Measurements from ENCODE around the gene GLRX3.

The GLRX3 gene

GRCh38 chr10:130108934-130109604 lies 27.1 kb upstream of the GLRX3 start:
- Histone ChIP-seq H3K27me3 (ENCODE audit: low read depth, low read length) (no peaks in the 10 kb centered on the region), H2AFZ (ENCODE audit: low read depth, low read length) (no peak overlapping the region), H4K20me1 (ENCODE audit: insufficient read depth, low read length) (no peaks in the 10 kb centered on the region), H3K4me2 (ENCODE audit: low read length) (peak overlapping the region; percentile 100), H3K9me3 (ENCODE audit: insufficient read depth, low read length) (no peaks in the 10 kb centered on the region), H3K79me2 (ENCODE audit: low read length) (peaks cover 30% of the 10 kb centered on the region), H3K4me3 (ENCODE audit: low read length) (peak overlapping the region; percentile 88), H3K9ac (ENCODE audit: low read length) (peak overlapping the region; percentile 93), H3K27ac (ENCODE audit: low read length) (peak overlapping the region; percentile 99), H3K36me3 (replicated peaks; ENCODE audit: low read depth, low read length) (peaks cover 14% of the 10 kb centered on the region), H3K4me1 (ENCODE audit: low read length) (peaks cover 37% of the 10 kb centered on the region)
- TF ChIP-seq CTCF (IDR thresholded peaks at IDR 0.05; ENCODE audit: low read depth, low read length) (no peak), EZH2phosphoT487 (IDR thresholded peaks at IDR 0.05; ENCODE audit: low read depth) (no peak)

DNA sequence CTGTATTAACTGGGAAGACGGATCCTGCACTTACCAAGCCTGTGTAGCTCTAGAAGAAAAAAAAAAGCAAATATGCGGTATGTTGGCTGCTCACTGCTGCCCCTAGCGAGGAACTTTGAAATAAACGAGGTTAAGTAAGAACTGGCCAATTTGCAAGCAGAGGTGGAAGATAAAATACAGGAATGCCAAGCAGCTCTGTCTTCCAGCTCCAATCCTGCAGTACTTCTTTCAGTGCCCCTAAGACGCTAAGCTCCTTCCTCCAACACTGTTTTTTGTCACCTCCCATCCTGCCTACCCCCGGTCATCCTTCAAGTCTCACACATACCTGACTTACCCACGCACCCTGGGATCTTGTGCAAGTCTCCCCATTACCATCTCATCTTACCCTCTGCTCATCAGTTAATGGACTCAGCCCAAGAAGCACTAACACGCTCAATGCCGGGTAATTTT lies 26.4 kb upstream of the GLRX3 start:
- Histone ChIP-seq H4K20me1 (ENCODE audit: insufficient read depth, low read length) (no peaks in the 10 kb centered on the region), H3K27ac (ENCODE audit: low read length) (peak overlapping the region; percentile 99), H2AFZ (ENCODE audit: low read depth, low read length) (no peak overlapping the region), H3K9ac (ENCODE audit: low read length) (peak overlapping the region; percentile 93), H3K4me3 (ENCODE audit: low read length) (peak overlapping the region; percentile 88), H3K79me2 (ENCODE audit: low read length) (peaks cover 30% of the 10 kb centered on the region), H3K4me1 (ENCODE audit: low read length) (peaks cover 37% of the 10 kb centered on the region), H3K4me2 (ENCODE audit: low read length) (peak overlapping the region; percentile 100), H3K27me3 (ENCODE audit: low read depth, low read length) (no peaks in the 10 kb centered on the region), H3K9me3 (ENCODE audit: insufficient read depth, low read length) (no peaks in the 10 kb centered on the region), H3K36me3 (replicated peaks; ENCODE audit: low read depth, low read length) (peaks cover 12% of the 10 kb centered on the region)
- TF ChIP-seq CTCF (IDR thresholded peaks at IDR 0.05; ENCODE audit: low read depth, low read length), result peak; percentile 45; the same call in 1 of the 2 replicates
- no peak for TF ChIP-seq EZH2phosphoT487 (IDR thresholded peaks at IDR 0.05; ENCODE audit: low read depth)

DNA sequence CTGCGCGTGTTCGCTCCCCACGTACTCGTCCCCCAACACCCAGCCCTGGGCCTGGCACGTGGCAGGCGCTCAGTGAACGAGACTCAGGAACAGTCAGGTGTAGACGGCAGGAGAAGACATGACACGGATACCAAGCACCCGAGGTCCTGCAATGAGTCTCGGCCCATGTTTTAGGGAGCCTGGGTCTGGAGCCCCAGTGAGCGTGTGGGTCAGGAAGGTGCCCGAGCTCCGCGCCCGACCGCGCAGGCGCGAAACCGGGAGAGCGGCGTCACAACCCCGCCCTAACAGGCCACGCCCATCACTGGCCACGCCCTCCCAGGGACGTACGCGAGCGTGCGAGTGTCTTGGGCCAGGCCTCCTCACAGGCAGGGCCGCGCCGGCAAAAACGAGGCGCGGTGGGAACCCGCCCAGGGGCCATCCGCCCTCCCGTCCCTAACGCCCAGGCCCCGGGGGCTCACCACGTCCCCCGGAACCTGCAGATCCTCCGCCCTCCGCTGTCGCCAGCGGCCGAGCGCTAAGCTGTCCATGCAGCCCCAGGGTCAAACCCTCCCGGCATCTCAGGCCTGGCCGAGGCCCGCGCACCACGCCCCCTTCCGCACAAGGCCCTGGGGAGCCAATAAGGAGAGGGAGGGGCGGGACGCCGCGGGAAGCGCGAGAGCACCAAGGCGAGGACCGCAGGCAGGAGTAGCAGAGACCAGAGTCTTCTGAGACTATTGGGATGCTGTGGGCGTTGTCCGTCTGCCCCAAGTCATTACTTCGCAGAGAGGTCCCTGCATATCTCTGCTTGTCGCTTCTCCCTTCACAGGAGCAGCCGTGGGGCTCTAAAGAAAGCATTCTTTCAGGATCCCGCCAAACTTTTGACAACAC lies 25.7 kb upstream of the GLRX3 start, which contains the start of gene C10orf143:
Gene C10orf143 (minus strand): TSS at position 585 of the 867 bp plus-strand sequence. CDS start 58 bp downstream, at position 527.
- TF ChIP-seq EZH2phosphoT487 (IDR thresholded peaks at IDR 0.05; ENCODE audit: low read depth) (no peak), CTCF (IDR thresholded peaks at IDR 0.05; ENCODE audit: low read depth, low read length) (no peak)

More for the DNA sequence above, 25.7 kb upstream of the GLRX3 start, which contains the start of gene C10orf143:
- H3K9ac ChIP-seq (ENCODE audit: low read length), result peak within 1 kb of the TSS; percentile 93
- peaks cover 12% of the 10 kb centered on the region for H3K36me3 ChIP-seq (replicated peaks; ENCODE audit: low read depth, low read length)
- H4K20me1 ChIP-seq (ENCODE audit: insufficient read depth, low read length), result no peaks in the 10 kb centered on the region
- H3K27ac ChIP-seq (ENCODE audit: low read length), result peak within 1 kb of the TSS; percentile 99
- peak within 1 kb of the TSS; percentile 88 for H3K4me3 ChIP-seq (ENCODE audit: low read length)
- no peaks in the 10 kb centered on the region for H3K9me3 ChIP-seq (ENCODE audit: insufficient read depth, low read length)
- peak within 1 kb of the TSS; percentile 100 for H3K4me2 ChIP-seq (ENCODE audit: low read length)
- peaks cover 30% of the 10 kb centered on the region for H3K79me2 ChIP-seq (ENCODE audit: low read length)
- H2AFZ ChIP-seq (ENCODE audit: low read depth, low read length), result peak within 1 kb of the TSS; percentile 64; the same call in 1 of the 2 replicates
- H3K27me3 ChIP-seq (ENCODE audit: low read depth, low read length), result no peaks in the 10 kb centered on the region
- peaks cover 37% of the 10 kb centered on the region for H3K4me1 ChIP-seq (ENCODE audit: low read length)
